GM12878 (cell line): ENCODE data around the gene OR6P1. TPM values are rescaled to one million over a fixed set of nuclear protein-coding genes. Genes with fewer than 3 reads are reported as not detected.

Source experiments
- ATAC-seq: fragments of 200-7000 bp; cut with Tn5 transposase; 3 replicates; pipeline ENCODE4 v1.9.1; 2020; ENCODE audit warnings: mild to moderate bottlenecking, moderate library complexity
- BruUV-seq: library from RNA; stranded (reverse); fragments of 400-500 nt; replicated peaks from 2 replicates; lab custom pipeline; 2021; lab: Mats Ljungman, UMichigan
- CTCF ChIA-PET: fragments of 300-600 bp; sonication (Branson Sonifier 250); formaldehyde crosslinking; extraction: SDS; loops from one replicate; lab custom pipeline; 2021; ENCODE audit warnings: inconsistent platforms; lab: Yijun Ruan, JAX
- POLR2A ChIA-PET: fragments of 350-600 bp; formaldehyde crosslinking; extraction: SDS; loops from one replicate; lab custom pipeline; 2021; ENCODE audit warnings: inconsistent platforms; lab: Charles Lee
- RAD21 ChIA-PET: fragments of 300-600 bp; sonication (Branson Sonifier 250); formaldehyde crosslinking; loops from one replicate; lab custom pipeline; 2023; ENCODE audit warnings: antibody characterized with exemption; ENCODE audit not compliant: unreplicated experiment; lab: Charles Lee
- SMC1A ChIA-PET: fragments of 300-600 bp; sonication (Branson Sonifier 250); formaldehyde crosslinking; loops from one replicate; lab custom pipeline; 2023; ENCODE audit not compliant: unreplicated experiment, uncharacterized antibody; lab: Charles Lee
- DNase-seq: peaks from one replicate; pipeline ENCODE4 v3.0.0-alpha.2; 2011; ENCODE audit warnings: low read depth, low spot score
- FAIRE-seq: peaks from 3 replicates; lab custom pipeline; 2011; peaks lifted over from hg19 to GRCh38; lab: Jason Lieb, UNC
- H2AFZ ChIP-seq: 2 replicates; pipeline ENCODE4 v1.6.0; 2011; ENCODE audit warnings: low read depth, low read length, control low read depth; ENCODE audit not compliant: control insufficient read depth
- H3K27ac ChIP-seq: 2 replicates; pipeline ENCODE4 v1.5.1; 2011; ENCODE audit warnings: control low read depth; ENCODE audit not compliant: control insufficient read depth, insufficient read depth
- H3K27me3 ChIP-seq, 2 experiments: replicated peaks in 1 of 2; 2 replicates each; pipeline versions ENCODE4 v1.6.0 to v1.6.1; 2011; ENCODE audit warnings: low read length in 1 of 2; ENCODE audit not compliant: control insufficient read depth in 2 of 2, insufficient read depth in 2 of 2
- H3K36me3 ChIP-seq, 2 experiments: 2 replicates each; pipeline ENCODE4 v1.5.1; 2011; ENCODE audit warnings: low read length in 1 of 2; ENCODE audit not compliant: control insufficient read depth in 2 of 2, insufficient read depth in 2 of 2
- H3K4me1 ChIP-seq: 2 replicates; pipeline ENCODE4 v1.6.1; 2011; ENCODE audit warnings: mild to moderate bottlenecking, low read length, moderate library complexity, mixed read lengths; ENCODE audit not compliant: control insufficient read depth, insufficient read depth
- H3K4me2 ChIP-seq: 2 replicates; pipeline ENCODE4 v1.6.0; 2011; ENCODE audit warnings: control low read depth; ENCODE audit not compliant: control insufficient read depth, insufficient read depth
- H3K4me3 ChIP-seq: fragments of 200-600 bp; sonication (generic); 2 replicates; pipeline ENCODE4 v1.5.1; 2016
- H3K79me2 ChIP-seq: 2 replicates; pipeline ENCODE4 v1.6.0; 2011; ENCODE audit warnings: low read length; ENCODE audit not compliant: control insufficient read depth, insufficient read depth
- H3K9ac ChIP-seq: 2 replicates; pipeline ENCODE4 v1.8.0; 2011; ENCODE audit warnings: low read length, control low read depth, mixed read lengths; ENCODE audit not compliant: control insufficient read depth, insufficient read depth
- H3K9me3 ChIP-seq: replicated peaks from 3 replicates; pipeline ENCODE4 v1.5.1; 2011; ENCODE audit warnings: mild to moderate bottlenecking, low read length; ENCODE audit not compliant: control insufficient read depth, insufficient read depth
- H4K20me1 ChIP-seq: 2 replicates; pipeline ENCODE4 v1.6.0; 2011; ENCODE audit not compliant: control insufficient read depth, insufficient read depth
- BRCA1 ChIP-seq: IDR thresholded peaks from 2 replicates; pipeline ENCODE4 v1.6.1; 2011; ENCODE audit warnings: low read depth, low read length, improper control_type of control experiment
- EED ChIP-seq: sonication (generic); IDR thresholded peaks from 2 replicates; pipeline ENCODE4 v1.6.1; 2016; ENCODE audit warnings: antibody characterized with exemption, low read depth
- EZH2 ChIP-seq: IDR thresholded peaks from 2 replicates; pipeline ENCODE4 v1.6.1; 2012; ENCODE audit warnings: low read depth, mild to moderate bottlenecking, control low read depth, inconsistent platforms, low read length, borderline replicate concordance; ENCODE audit not compliant: control insufficient read depth
- IKZF1 ChIP-seq: fragments of 450-650 bp; conservative IDR thresholded peaks from 2 replicates; pipeline ENCODE4 v1.6.1; 2017; ENCODE audit warnings: antibody characterized with exemption, mild to moderate bottlenecking
- IKZF2 ChIP-seq, 2 experiments: fragments of 450-650 bp; IDR thresholded peaks; 2 replicates each; pipeline ENCODE4 v1.6.1; 2017; ENCODE audit warnings: mild to moderate bottlenecking in 2 of 2, moderate library complexity in 2 of 2
- JUNB ChIP-seq: IDR thresholded peaks from 2 replicates; pipeline ENCODE4 v1.6.1; 2016; ENCODE audit warnings: antibody characterized with exemption, mild to moderate bottlenecking
- NFIC ChIP-seq: IDR thresholded peaks from 2 replicates; pipeline ENCODE4 v1.6.1; 2012; ENCODE audit warnings: low read depth, mild to moderate bottlenecking, inconsistent platforms, low read length, moderate library complexity
- NFXL1 ChIP-seq: fragments of 450-650 bp; IDR thresholded peaks from 2 replicates; pipeline ENCODE4 v1.6.1; 2017; ENCODE audit warnings: antibody characterized with exemption, mild to moderate bottlenecking, borderline replicate concordance
- NFYA ChIP-seq: IDR thresholded peaks from 2 replicates; pipeline ENCODE4 v1.6.1; 2011; ENCODE audit warnings: low read depth, mild to moderate bottlenecking, low read length, improper control_type of control experiment, borderline replicate concordance
- NFYB ChIP-seq: IDR thresholded peaks from 2 replicates; pipeline ENCODE4 v1.6.1; 2011; ENCODE audit warnings: low read depth, mild to moderate bottlenecking, low read length, improper control_type of control experiment, moderate library complexity; ENCODE audit not compliant: insufficient read depth
- PAX8 ChIP-seq: fragments of 450-650 bp; IDR thresholded peaks from 2 replicates; pipeline ENCODE4 v1.6.1; 2017; ENCODE audit warnings: mild to moderate bottlenecking, moderate library complexity
- SMAD1 ChIP-seq: fragments of 450-650 bp; IDR thresholded peaks from 2 replicates; pipeline ENCODE4 v1.6.1; 2018; ENCODE audit warnings: mild to moderate bottlenecking, low read depth; ENCODE audit not compliant: partially characterized antibody
- SMAD5 ChIP-seq: IDR thresholded peaks from 2 replicates; pipeline ENCODE4 v1.6.1; 2016; ENCODE audit warnings: antibody characterized with exemption, low read depth
- ZNF384 ChIP-seq: IDR thresholded peaks from 2 replicates; pipeline ENCODE4 v1.6.1; 2012; ENCODE audit warnings: low read depth, mild to moderate bottlenecking, low read length, improper control_type of control experiment, borderline replicate concordance
- WGBS: methylation state at CpG from one replicate; pipeline ENCODE4 v1.1.6; 2016; ENCODE audit warnings: low lambda C conversion rate; ENCODE audit not compliant: insufficient replicate concordance, insufficient coverage; ENCODE audit errors: missing lambda C conversion rate; 5-methylcytosine and 5-hydroxymethylcytosine counted together
- in situ Hi-C: fragments of 300-500 bp; cut with MboI; formaldehyde crosslinking; loops from 9 replicates; pipeline ENCODE4 v1.14.3; 2018; ENCODE audit warnings: mixed read lengths
- intact Hi-C: fragments of 100-400 bp; cut with micrococcal nuclease; formaldehyde crosslinking; loops from one replicate; pipeline ENCODE4 v1.14.2; 2022; ENCODE audit not compliant: unreplicated experiment
- polyA plus RNA-seq, 11 experiments: library from polyadenylated mRNA; depleted of rRNA in 4 of 11; unstranded in 6 of 11; stranded (reverse) in 5 of 11; fragments of >200 nt; fragmentation: Nextera tagmentation in 4 of 11; fragmentation: Illumina TruSeq in 1 of 11; extraction: Ambion mirVana in 4 of 11; extraction: Trizol in 1 of 11; gene quantifications; 1 replicate in 1 of 11; 2 replicates in 10 of 11; pipeline versions ENCODE4 v1.2.1 to v1.2.3, GENCODE V29; 2011 to 2016; ENCODE audit warnings: inconsistent platforms in 2 of 11, missing spikeins in 2 of 11, low read depth in 1 of 11
- total RNA-seq, 4 experiments: library from RNA; depleted of rRNA in 3 of 4; stranded (reverse); fragments of >200 nt in 3 of 4; fragmentation: Illumina TruSeq in 1 of 4; extraction: Trizol in 1 of 4; gene quantifications; 2 replicates each; pipeline versions ENCODE4 v1.2.1 to v1.2.3, GENCODE V29; 2013 to 2021

Gene OR6P1
- total and polyA plus RNA-seq, 10 of the 15 experiments (the other 5 are each of a cell fraction or from before 2014, with no cell fraction given): not detected

DNA sequence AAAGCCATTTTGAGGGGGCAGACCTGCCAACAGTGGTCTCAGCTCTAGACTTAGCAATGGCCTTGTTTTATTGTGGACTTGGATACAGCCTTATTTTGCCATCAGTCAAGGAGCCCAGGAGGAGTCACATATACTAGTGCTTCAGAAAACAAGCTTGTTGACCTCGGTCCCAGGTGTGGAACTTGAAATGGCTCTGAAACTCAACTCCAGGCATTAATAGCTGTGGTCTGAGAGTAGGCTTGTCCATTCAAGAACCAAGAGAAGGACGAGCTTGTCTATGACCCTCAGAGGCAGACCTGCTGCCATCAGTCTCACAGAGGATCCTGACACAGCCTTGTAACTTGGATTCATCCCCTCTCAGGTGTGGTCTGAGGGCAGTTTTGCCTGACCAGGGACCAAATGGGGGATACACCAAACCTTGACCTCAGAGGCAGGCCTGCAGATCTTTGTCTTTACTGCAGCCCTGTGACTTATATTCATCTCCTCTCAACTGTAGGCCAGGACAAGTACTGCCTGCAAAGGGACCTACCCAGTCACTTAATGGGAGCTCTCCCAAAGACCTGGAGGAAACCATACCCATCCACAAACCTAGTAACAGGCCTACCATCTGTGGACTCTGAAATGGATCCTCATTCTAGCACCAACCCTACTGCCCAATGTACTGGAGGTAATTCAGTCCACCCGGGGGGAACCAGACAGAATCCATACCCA is 49.3 kb downstream of the OR6P1 start:
- no peaks in the 10 kb centered on the region for H3K79me2 ChIP-seq
- intact Hi-C loops: no loop called here
- in situ Hi-C loops: no loop called here
- ATAC-seq (no peak), FAIRE-seq (no peak)
- POLR2A ChIA-PET: no interaction called here
- no peak overlapping the region for H3K4me2 ChIP-seq
- no peaks in the 10 kb centered on the region for H3K9me3 ChIP-seq
- H2AFZ ChIP-seq: no peak overlapping the region
- TF ChIP-seq IKZF1: no peak
- TF ChIP-seq PAX8: no peak
- no peak for TF ChIP-seq NFYA
- no peak for TF ChIP-seq EED
- no peak for TF ChIP-seq JUNB
- TF ChIP-seq SMAD1: no peak
- no peak for TF ChIP-seq ZNF384
- TF ChIP-seq IKZF2 (IDR thresholded peaks at IDR 0.05): no peak
- no peak for TF ChIP-seq SMAD5
- no peak for TF ChIP-seq EZH2
- TF ChIP-seq NFIC: no peak
- no peak for TF ChIP-seq BRCA1
- no peak for TF ChIP-seq NFXL1
- TF ChIP-seq NFYB: no peak
- TF ChIP-seq, all 136 proteins: peak for 0
- WGBS: 33% methylated on average over 3 of the region's 3 CpGs
- Histone ChIP-seq H3K27me3 (no peaks in the 10 kb centered on the region), H3K27ac (no peak overlapping the region), H4K20me1 (no peaks in the 10 kb centered on the region), H3K4me1 (no peaks in the 10 kb centered on the region), H3K9ac (no peak overlapping the region), H3K4me3 (no peak overlapping the region), H3K36me3 (no peaks in the 10 kb centered on the region)
- ChIA-PET RAD21 (interaction anchor here (0.9 kb wide), 1 partner anchor 317 kb away, joined by 3 read pairs; no protein-coding TSS in a partner anchor), CTCF (no interaction called here), SMC1A (interaction anchor here (0.8 kb wide), 1 partner anchor 44 kb away, joined by 3 read pairs; no protein-coding TSS in a partner anchor)
- no peak for DNase-seq
- BruUV-seq: no TSS peak
